GM21529 (cell line): ENCODE measurements around the gene MTMR1.

Experiments used
- ATAC-seq: cut with Tn5 transposase; IDR thresholded peaks from one replicate; pipeline ENCODE4 v1.9.1; 2021; ENCODE audit not compliant: unreplicated experiment

MTMR1 gene

GRCh38 chrX:150696331-150696730 is 3.1 kb downstream of the MTMR1 start:
- no peak for ATAC-seq

- ATAC-seq: no peak
Measured at GRCh38 chrX:150696866-150697265, 3.7 kb downstream of the MTMR1 start.

GRCh38 chrX:150697641-150698040 is 4.4 kb downstream of the MTMR1 start:
- no peak for ATAC-seq

GRCh38 chrX:150698981-150699380 is 5.8 kb downstream of the MTMR1 start:
- no peak for ATAC-seq

GRCh38 chrX:150700107-150700506 is 6.9 kb downstream of the MTMR1 start:
- no peak for ATAC-seq

GRCh38 chrX:150701377-150701776 is 8.2 kb downstream of the MTMR1 start:
- ATAC-seq: no peak

- ATAC-seq: no peak
Measured at GRCh38 chrX:150702966-150703694, 9.9 kb downstream of the MTMR1 start.

GRCh38 chrX:150703695-150703974 is 10.4 kb downstream of the MTMR1 start:
- no peak for ATAC-seq

- ATAC-seq: no peak
Measured at GRCh38 chrX:150704030-150704613, 10.9 kb downstream of the MTMR1 start.

GRCh38 chrX:150712619-150713018 is 19.4 kb downstream of the MTMR1 start:
- ATAC-seq: no peak

- ATAC-seq: no peak
Measured at GRCh38 chrX:150715184-150715583, 22.0 kb downstream of the MTMR1 start.

- no peak for ATAC-seq
Measured at GRCh38 chrX:150719621-150720020, 26.4 kb downstream of the MTMR1 start.

GRCh38 chrX:150729956-150730355 is 36.8 kb downstream of the MTMR1 start:
- no peak for ATAC-seq

- ATAC-seq: no peak
Measured at GRCh38 chrX:150730719-150731118, 37.5 kb downstream of the MTMR1 start.

GRCh38 chrX:150731795-150732194 is 38.6 kb downstream of the MTMR1 start:
- no peak for ATAC-seq

- ATAC-seq: peak; percentile 47
Measured at GRCh38 chrX:150736475-150736874, 43.3 kb downstream of the MTMR1 start.

- no peak for ATAC-seq
Measured at GRCh38 chrX:150752124-150752523, 58.9 kb downstream of the MTMR1 start.

GRCh38 chrX:150753357-150753756 is 60.2 kb downstream of the MTMR1 start:
- no peak for ATAC-seq

- ATAC-seq: no peak
Measured at GRCh38 chrX:150753968-150754367, 60.8 kb downstream of the MTMR1 start.

- no peak for ATAC-seq
Measured at GRCh38 chrX:150757371-150757770, 64.2 kb downstream of the MTMR1 start.

- no peak for ATAC-seq
Measured at GRCh38 chrX:150759568-150760416, 66.6 kb downstream of the MTMR1 start.

GRCh38 chrX:150761176-150761818 is 68.1 kb downstream of the MTMR1 start:
- ATAC-seq: no peak
